Epithelial cell of proximal tubule (primary cell): ENCODE measurements around the gene DIRAS3. TPM values are rescaled to one million over a fixed set of nuclear protein-coding genes. Genes with fewer than 3 reads are reported as not detected.

ENCODE experiments used
- DNase-seq: peaks from one replicate; pipeline ENCODE4 v3.0.0-alpha.2; 2011; ENCODE audit warnings: low read depth
- H3K4me3 ChIP-seq: 2 replicates; pipeline ENCODE4 v1.5.1; 2011; ENCODE audit warnings: low read depth, mild to moderate bottlenecking, low read length
- total RNA-seq: library from RNA; depleted of rRNA; stranded (reverse); fragments of >200 nt; gene quantifications from 2 replicates; pipeline ENCODE4 v1.2.3, GENCODE V29; 2015
- TF ChIP-seq, protein P1 (sequence below): conservative IDR thresholded peaks from 2 replicates; pipeline ENCODE4 v1.5.1; 2012; ENCODE audit warnings: low read depth, mild to moderate bottlenecking, low read length

DIRAS3 gene
- 2.1 TPM in 1 of 2 replicates, not detected in the other for total RNA-seq

- peak within 1 kb of the TSS; percentile 62 for H3K4me3 ChIP-seq
- TF ChIP-seq, protein P1, sequence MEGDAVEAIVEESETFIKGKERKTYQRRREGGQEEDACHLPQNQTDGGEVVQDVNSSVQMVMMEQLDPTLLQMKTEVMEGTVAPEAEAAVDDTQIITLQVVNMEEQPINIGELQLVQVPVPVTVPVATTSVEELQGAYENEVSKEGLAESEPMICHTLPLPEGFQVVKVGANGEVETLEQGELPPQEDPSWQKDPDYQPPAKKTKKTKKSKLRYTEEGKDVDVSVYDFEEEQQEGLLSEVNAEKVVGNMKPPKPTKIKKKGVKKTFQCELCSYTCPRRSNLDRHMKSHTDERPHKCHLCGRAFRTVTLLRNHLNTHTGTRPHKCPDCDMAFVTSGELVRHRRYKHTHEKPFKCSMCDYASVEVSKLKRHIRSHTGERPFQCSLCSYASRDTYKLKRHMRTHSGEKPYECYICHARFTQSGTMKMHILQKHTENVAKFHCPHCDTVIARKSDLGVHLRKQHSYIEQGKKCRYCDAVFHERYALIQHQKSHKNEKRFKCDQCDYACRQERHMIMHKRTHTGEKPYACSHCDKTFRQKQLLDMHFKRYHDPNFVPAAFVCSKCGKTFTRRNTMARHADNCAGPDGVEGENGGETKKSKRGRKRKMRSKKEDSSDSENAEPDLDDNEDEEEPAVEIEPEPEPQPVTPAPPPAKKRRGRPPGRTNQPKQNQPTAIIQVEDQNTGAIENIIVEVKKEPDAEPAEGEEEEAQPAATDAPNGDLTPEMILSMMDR = no peak
- peak; percentile 13 for DNase-seq
These were observed at the start of gene DIRAS3 for GRCh38 chr1:68049941-68050878. DIRAS3 (minus strand) TSS chr1:68050627; CDS start chr1:68047297, 3,330 bp downstream.

GRCh38 chr1:68093737-68094136 lies 43.3 kb upstream of the DIRAS3 start:
- no peak for DNase-seq
- TF ChIP-seq, protein P1 = no peak

DNA sequence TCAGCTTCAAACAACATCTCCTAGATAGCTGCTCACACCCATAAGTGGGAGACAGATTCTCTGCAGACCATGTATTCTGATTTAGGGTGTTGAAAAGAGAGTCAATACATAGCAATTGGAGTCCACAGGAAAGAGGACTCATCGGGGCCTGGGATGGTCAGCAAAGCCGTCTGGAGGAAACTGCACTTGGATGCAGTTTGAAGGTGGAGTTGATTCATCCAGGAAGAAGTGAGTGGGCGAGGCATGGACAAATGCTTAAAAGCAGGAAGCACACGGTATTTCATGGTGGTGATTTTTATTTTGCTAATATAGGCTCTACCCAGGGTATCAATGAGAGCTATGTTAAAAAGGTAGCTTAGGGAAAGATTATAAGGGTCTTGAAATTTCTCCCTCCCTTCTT lies 36.8 kb upstream of the DIRAS3 start:
- no peak for DNase-seq
- TF ChIP-seq, protein P1 = no peak
- no peak overlapping the region for H3K4me3 ChIP-seq

More at GRCh38 chr1:68093737-68094136, 43.3 kb upstream of the DIRAS3 start:
- H3K4me3 ChIP-seq = no peak overlapping the region

DNA sequence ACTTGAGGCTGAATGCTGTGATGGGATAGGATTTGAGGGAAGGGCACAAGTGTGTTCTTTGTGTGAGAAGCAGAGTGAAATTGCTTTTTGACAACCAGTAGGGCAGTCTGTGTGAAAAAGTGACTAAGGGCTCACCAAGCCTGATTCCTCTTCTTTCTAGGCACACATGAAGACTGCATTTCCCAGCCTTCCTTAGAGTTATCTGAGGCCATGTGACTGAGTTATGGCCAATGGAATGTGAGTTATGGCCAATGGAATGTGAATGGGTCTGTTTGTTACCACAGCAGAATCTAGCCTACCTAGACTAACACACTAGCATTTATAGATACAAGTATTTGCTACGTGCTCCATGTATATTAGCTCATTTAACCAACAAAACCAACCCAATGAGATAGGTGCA lies 35.3 kb upstream of the DIRAS3 start:
- TF ChIP-seq, protein P1 = no peak
- no peak overlapping the region for H3K4me3 ChIP-seq
- no peak for DNase-seq

GRCh38 chr1:68083686-68084085 lies 33.3 kb upstream of the DIRAS3 start:
- TF ChIP-seq, protein P1 = no peak
- H3K4me3 ChIP-seq = no peak overlapping the region
- DNase-seq = no peak

GRCh38 chr1:68081775-68082283 lies 31.4 kb upstream of the DIRAS3 start:
- H3K4me3 ChIP-seq = no peak overlapping the region
- DNase-seq = no peak
- TF ChIP-seq, protein P1 = no peak

GRCh38 chr1:68078647-68079046 lies 28.2 kb upstream of the DIRAS3 start:
- TF ChIP-seq, protein P1 = no peak
- no peak overlapping the region for H3K4me3 ChIP-seq
- no peak for DNase-seq
